ENCODE results near the gene KCNAB1.

The KCNAB1 gene

DNA sequence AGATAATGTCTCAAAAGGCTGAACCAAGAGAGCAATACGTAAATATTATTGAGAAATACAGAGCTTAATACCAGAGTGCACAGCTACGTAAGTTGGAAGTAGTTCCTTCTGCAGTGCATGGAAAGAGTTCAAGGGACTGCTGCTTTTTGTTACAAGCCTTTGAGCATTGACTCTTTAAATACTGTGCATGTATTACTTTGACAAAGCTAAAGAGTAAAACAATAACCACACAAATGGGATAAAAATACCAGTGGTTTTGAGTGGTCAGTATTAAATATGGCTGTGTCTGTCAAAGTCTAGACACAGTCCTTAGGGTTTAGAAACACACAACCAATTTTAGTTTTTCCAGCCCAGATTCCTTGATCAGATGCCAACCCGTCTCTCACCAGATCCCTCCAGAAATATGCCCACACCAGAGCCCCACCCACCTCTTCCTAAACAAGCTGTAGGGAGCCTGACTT is 372.5 kb downstream of the KCNAB1 start:
- Histone ChIP-seq H3K9me3 (ENCODE audit: control insufficient read depth, low read length) (no peaks in the 10 kb centered on the region), H3K27me3 (ENCODE audit: control insufficient read depth, insufficient read depth, low read length) (no peaks in the 10 kb centered on the region), H3K4me3 (ENCODE audit: low read length) (no peak overlapping the region), H3K36me3 (ENCODE audit: control insufficient read depth, insufficient read depth, low read length) (no peaks in the 10 kb centered on the region), H3K9ac (ENCODE audit: low read length) (no peak overlapping the region), H3K4me1 (ENCODE audit: control insufficient read depth, insufficient read depth, low read length) (no peaks in the 10 kb centered on the region)

DNA sequence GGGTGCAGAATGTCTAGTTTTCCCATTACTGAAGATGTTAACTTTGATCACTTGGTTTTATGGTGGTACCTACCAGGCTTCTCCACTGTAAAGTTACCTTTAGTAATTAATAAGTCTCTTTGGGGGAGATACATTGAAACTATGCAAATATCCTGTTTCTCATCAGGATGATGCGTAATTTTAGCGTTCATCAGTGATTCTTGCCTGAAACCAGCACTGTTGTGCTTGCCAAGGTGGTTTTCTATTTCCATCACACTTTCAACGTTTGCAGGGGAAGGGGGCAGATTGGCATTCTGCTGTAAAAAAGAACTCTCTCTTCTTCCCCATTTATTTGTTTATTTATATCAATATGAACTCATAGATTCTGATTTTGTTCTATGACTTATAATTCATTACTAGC is 373.5 kb downstream of the KCNAB1 start:
- no peaks in the 10 kb centered on the region for H3K4me1 ChIP-seq (ENCODE audit: control insufficient read depth, insufficient read depth, low read length)
- no peaks in the 10 kb centered on the region for H3K36me3 ChIP-seq (ENCODE audit: control insufficient read depth, insufficient read depth, low read length)
- H3K27me3 ChIP-seq (ENCODE audit: control insufficient read depth, insufficient read depth, low read length) = no peaks in the 10 kb centered on the region
- H3K4me3 ChIP-seq (ENCODE audit: low read length) = no peak overlapping the region
- no peak overlapping the region for H3K9ac ChIP-seq (ENCODE audit: low read length)
- no peaks in the 10 kb centered on the region for H3K9me3 ChIP-seq (ENCODE audit: control insufficient read depth, low read length)

DNA sequence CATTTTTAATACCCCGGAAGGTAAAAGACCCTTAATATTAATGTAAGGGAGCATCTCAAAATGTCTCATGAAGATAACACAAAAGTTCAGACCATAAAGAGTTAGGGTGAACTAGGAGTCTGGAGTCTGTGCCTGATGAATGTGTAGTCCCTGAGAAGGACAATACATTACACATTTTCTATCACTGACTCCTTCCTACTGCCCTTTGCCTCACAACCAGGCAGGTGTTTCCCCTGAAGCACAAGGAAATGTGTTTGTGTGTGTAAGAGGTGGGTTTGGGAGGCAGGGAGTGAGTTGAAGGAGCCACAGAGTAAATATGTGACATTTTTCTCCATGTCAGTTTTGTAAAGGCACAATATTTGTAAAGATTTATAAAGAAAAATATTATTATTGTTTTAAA is 375.4 kb downstream of the KCNAB1 start:
- Histone ChIP-seq H3K36me3 (ENCODE audit: control insufficient read depth, insufficient read depth, low read length) (no peaks in the 10 kb centered on the region), H3K27me3 (ENCODE audit: control insufficient read depth, insufficient read depth, low read length) (no peaks in the 10 kb centered on the region), H3K4me1 (ENCODE audit: control insufficient read depth, insufficient read depth, low read length) (no peaks in the 10 kb centered on the region), H3K4me3 (ENCODE audit: low read length) (no peak overlapping the region), H3K9ac (ENCODE audit: low read length) (no peak overlapping the region), H3K9me3 (ENCODE audit: control insufficient read depth, low read length) (no peaks in the 10 kb centered on the region)

DNA sequence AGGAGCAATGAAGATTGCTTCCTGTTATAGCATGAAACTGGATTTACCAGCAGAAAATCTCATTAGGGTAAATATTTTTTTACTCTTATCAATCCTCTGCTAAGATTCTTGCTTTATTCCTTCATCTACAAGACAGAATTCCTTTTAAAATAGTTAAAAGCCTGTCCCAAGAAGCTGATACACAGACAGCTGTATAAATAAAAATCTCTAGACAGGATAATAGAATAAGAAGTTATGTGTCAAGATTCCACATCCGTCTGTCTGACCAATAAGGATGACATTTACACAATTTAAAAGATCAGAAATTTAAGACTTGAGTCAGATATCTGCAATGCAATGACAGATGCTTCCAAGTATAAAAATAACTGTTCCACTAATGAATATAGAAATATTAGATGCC is 376.9 kb downstream of the KCNAB1 start:
- H3K4me3 ChIP-seq (ENCODE audit: low read length) = no peak overlapping the region
- H3K9ac ChIP-seq (ENCODE audit: low read length) = no peak overlapping the region
- no peaks in the 10 kb centered on the region for H3K9me3 ChIP-seq (ENCODE audit: control insufficient read depth, low read length)
- no peaks in the 10 kb centered on the region for H3K4me1 ChIP-seq (ENCODE audit: control insufficient read depth, insufficient read depth, low read length)
- H3K27me3 ChIP-seq (ENCODE audit: control insufficient read depth, insufficient read depth, low read length) = no peaks in the 10 kb centered on the region
- H3K36me3 ChIP-seq (ENCODE audit: control insufficient read depth, insufficient read depth, low read length) = no peaks in the 10 kb centered on the region

DNA sequence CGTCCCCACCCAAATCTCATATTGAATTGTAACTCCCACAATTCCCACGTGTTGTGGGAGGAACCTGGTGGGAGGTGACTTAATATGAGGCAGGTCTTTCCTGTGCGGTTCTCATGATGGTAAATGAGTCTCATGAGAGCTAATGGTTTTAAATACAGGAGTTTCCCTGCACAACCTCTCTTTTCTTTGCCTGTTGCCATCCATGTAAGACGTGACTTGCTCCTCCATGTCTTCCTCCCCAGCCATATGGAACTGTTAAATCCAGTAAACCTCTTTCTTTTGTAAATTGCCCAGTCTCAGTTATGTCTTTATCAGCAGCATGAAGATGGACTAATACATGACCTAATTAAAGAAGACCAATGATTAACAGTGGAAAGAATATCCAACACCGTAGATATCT is 377.9 kb downstream of the KCNAB1 start:
- Histone ChIP-seq H3K4me3 (ENCODE audit: low read length) (no peak overlapping the region), H3K4me1 (ENCODE audit: control insufficient read depth, insufficient read depth, low read length) (no peaks in the 10 kb centered on the region), H3K36me3 (ENCODE audit: control insufficient read depth, insufficient read depth, low read length) (no peaks in the 10 kb centered on the region), H3K9ac (ENCODE audit: low read length) (no peak overlapping the region), H3K27me3 (ENCODE audit: control insufficient read depth, insufficient read depth, low read length) (no peaks in the 10 kb centered on the region), H3K9me3 (ENCODE audit: control insufficient read depth, low read length) (no peaks in the 10 kb centered on the region)

DNA sequence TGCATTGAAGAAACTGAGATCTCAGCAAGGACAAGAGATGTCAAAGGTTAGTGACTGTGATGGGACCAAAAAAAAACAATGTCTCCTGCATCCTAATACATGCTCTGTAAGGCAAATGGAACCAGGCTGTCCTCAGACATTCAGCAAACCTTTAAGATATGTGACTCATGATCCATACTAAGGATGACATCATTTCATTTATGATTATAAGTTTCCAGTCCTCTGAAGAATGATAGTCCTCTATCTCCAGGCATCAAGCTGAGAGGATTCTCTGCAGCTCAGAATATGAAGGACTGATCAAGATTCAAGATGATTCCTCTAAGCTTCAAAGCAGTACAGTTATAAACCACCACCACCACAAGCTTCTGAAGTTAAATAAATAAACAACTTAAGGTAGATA is 386.9 kb downstream of the KCNAB1 start:
- no peaks in the 10 kb centered on the region for H3K27me3 ChIP-seq (ENCODE audit: control insufficient read depth, insufficient read depth, low read length)
- H3K36me3 ChIP-seq (ENCODE audit: control insufficient read depth, insufficient read depth, low read length) = no peaks in the 10 kb centered on the region
- H3K4me3 ChIP-seq (ENCODE audit: low read length) = no peak overlapping the region
- no peaks in the 10 kb centered on the region for H3K9me3 ChIP-seq (ENCODE audit: control insufficient read depth, low read length)
- no peaks in the 10 kb centered on the region for H3K4me1 ChIP-seq (ENCODE audit: control insufficient read depth, insufficient read depth, low read length)
- H3K9ac ChIP-seq (ENCODE audit: low read length) = no peak overlapping the region

DNA sequence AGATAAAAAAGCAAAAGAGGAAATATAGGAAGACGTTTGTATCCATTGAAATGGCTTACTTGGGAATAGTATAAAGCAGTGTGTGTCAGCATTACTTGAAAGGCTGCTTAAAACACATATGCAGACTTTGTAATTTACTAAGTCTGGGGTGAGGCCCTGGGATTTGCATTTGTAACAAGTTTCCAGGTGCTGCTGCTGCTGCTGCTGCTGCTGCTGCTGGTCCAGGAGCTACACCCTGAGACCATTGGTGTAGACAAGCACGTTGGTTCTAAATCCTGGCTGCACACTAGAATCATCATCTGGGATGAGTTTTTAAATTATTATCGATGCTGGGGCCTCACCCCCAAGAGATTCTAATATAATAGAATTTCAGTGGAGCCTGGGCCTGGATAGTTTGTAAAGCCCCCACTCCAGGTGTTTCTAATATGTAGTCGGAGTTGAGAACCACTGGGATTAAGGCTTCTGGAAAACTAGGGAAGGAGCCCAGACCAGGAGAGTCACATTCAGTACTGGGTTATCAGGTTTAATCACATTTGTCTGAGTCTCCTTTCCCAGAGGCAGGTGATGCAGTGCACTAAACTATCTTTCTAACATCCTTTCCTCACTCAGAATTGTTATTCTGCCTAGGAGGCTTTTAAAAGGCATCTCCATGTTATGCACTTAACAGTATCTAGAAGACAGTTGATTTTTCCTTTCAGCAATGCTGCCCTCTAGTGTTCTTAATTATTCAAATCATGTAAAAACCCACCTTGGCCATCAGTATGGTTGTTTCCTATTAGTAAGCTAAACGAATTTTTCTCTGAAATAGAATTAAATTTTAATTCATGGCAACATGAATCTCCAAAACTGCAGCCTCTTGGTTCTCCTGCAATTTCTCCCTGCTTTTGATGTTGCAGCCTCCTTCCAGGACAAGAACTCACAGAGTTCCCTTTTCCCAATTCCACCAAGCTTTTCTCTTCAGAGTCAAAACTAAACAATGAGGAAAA is 389.1 kb downstream of the KCNAB1 start:
- no peak overlapping the region for H3K4me3 ChIP-seq (ENCODE audit: low read length)
- no peak overlapping the region for H3K9ac ChIP-seq (ENCODE audit: low read length)
- H3K27me3 ChIP-seq (ENCODE audit: control insufficient read depth, insufficient read depth, low read length) = no peaks in the 10 kb centered on the region
- H3K9me3 ChIP-seq (ENCODE audit: control insufficient read depth, low read length) = no peaks in the 10 kb centered on the region
- H3K36me3 ChIP-seq (ENCODE audit: control insufficient read depth, insufficient read depth, low read length) = no peaks in the 10 kb centered on the region
- peaks cover 8% of the 10 kb centered on the region for H3K4me1 ChIP-seq (ENCODE audit: control insufficient read depth, insufficient read depth, low read length)

DNA sequence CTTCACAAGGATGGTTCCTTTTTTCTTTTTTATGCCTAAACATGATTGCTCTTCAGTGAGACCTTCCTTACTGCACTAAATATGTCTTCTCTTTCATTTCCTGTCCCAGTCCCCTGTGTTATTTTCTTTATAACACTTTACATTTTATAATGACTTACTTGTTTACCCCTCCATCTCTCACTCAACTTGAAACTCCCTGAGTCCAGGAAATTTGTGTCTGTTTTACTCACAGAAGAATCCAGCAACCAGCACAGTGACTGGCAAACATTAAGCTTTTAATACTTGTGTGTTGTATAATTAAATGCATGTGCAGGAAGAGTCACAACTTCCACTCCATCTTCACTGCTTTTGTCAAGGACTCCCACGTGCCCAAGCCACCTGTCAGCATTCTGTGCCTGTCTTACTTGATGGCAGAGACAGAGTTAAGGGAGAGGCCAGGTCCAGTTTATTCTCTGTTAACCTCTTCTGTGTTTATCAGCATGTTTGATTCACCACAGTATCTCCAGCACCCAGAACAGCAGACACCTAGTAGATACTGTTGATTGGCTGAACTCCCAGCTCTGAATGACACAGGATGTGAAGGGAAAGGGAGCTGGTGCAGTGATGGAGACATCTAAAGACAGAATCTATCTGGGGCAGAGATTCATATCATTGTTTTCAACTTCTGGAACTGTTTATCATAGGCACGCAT is 391.8 kb downstream of the KCNAB1 start:
- Histone ChIP-seq H3K4me3 (ENCODE audit: low read length) (no peak overlapping the region), H3K4me1 (ENCODE audit: control insufficient read depth, insufficient read depth, low read length) (peaks cover 8% of the 10 kb centered on the region), H3K36me3 (ENCODE audit: control insufficient read depth, insufficient read depth, low read length) (no peaks in the 10 kb centered on the region), H3K9me3 (ENCODE audit: control insufficient read depth, low read length) (no peaks in the 10 kb centered on the region), H3K27me3 (ENCODE audit: control insufficient read depth, insufficient read depth, low read length) (no peaks in the 10 kb centered on the region), H3K9ac (ENCODE audit: low read length) (no peak overlapping the region)

DNA sequence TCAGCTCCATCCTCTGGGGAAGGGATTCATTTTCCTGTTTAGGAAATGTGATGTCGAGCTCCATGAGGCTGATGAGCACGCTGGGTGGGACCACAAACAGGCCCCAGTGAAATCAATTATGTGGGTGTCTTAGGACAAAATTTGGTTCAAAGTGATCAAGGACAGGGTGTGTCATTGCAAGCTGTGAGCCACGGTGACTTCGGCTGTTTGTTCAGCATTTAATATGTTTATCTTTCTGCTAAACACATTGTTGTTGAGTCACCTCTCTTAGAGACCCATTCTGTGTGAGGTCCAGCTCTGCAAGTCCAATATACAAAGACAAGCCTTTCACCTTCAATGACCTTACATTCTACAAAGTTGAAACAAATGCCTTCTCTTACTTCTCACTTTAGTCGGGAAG is 393.2 kb downstream of the KCNAB1 start:
- Histone ChIP-seq H3K4me1 (ENCODE audit: control insufficient read depth, insufficient read depth, low read length) (peaks cover 8% of the 10 kb centered on the region), H3K9me3 (ENCODE audit: control insufficient read depth, low read length) (no peaks in the 10 kb centered on the region), H3K36me3 (ENCODE audit: control insufficient read depth, insufficient read depth, low read length) (no peaks in the 10 kb centered on the region), H3K4me3 (ENCODE audit: low read length) (no peak overlapping the region), H3K27me3 (ENCODE audit: control insufficient read depth, insufficient read depth, low read length) (no peaks in the 10 kb centered on the region), H3K9ac (ENCODE audit: low read length) (no peak overlapping the region)

DNA sequence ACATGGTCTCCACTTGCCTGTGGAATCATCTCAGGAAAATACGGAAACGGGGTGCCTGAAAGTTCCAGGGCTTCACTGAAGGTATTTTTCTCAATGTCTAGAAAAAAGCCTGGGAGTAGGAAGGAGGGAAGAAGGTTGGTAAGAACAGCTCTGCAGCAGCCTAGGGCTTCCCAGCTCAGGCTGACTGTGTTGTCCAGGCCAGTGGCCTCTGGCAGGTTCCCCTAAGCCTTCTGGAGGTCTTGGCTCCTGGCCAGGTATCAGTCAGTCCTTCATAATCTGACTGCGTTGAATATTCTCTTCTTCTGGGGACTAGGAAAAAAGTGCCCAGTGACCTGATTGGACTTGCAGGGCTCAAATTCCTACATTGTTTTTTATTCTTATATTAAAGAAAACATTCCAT is 395.9 kb downstream of the KCNAB1 start:
- H3K4me1 ChIP-seq (ENCODE audit: control insufficient read depth, insufficient read depth, low read length) = peaks cover 8% of the 10 kb centered on the region
- H3K9me3 ChIP-seq (ENCODE audit: control insufficient read depth, low read length) = no peaks in the 10 kb centered on the region
- no peak overlapping the region for H3K9ac ChIP-seq (ENCODE audit: low read length)
- H3K27me3 ChIP-seq (ENCODE audit: control insufficient read depth, insufficient read depth, low read length) = no peaks in the 10 kb centered on the region
- H3K36me3 ChIP-seq (ENCODE audit: control insufficient read depth, insufficient read depth, low read length) = no peaks in the 10 kb centered on the region
- H3K4me3 ChIP-seq (ENCODE audit: low read length) = no peak overlapping the region

DNA sequence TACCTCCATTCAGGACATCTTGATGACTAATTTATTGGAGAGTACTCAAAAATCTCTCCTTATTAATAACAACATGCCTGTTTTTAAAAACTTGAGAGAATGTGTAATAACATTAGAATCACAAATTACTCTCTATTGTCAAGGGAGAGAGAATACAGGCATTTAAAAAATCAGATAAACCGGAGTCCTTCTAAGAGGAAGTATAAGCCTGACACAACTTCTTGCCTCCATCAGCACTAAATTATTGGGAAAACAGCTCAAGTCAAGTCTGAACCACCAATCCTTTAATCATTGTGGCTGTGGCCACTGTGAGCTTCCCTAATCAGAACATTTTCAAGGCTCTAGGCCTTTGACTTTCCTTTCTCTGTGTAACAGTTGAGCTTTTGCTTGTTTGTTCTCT is 396.6 kb downstream of the KCNAB1 start:
- no peak overlapping the region for H3K4me3 ChIP-seq (ENCODE audit: low read length)
- H3K36me3 ChIP-seq (ENCODE audit: control insufficient read depth, insufficient read depth, low read length) = no peaks in the 10 kb centered on the region
- no peaks in the 10 kb centered on the region for H3K27me3 ChIP-seq (ENCODE audit: control insufficient read depth, insufficient read depth, low read length)
- H3K9ac ChIP-seq (ENCODE audit: low read length) = no peak overlapping the region
- peaks cover 8% of the 10 kb centered on the region for H3K4me1 ChIP-seq (ENCODE audit: control insufficient read depth, insufficient read depth, low read length)
- H3K9me3 ChIP-seq (ENCODE audit: control insufficient read depth, low read length) = no peaks in the 10 kb centered on the region

DNA sequence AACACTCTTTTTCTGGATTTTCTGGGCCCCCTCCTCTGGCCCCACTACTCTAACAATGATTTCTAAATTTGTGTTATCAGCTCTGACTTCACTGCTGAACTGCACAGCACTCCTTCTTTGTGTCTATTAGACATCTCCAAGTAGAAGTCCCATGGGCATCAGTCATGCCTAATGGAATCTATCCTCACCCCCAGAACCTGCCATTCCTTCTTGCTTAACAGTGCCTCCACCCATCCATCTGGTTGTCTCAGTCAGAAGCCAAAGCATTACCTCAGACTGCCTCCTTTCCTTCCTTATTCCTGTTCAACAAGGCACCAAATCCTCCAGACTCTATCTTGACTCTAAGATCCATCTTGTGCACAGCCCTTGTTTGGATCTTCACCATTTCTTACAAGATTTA is 398.3 kb downstream of the KCNAB1 start:
- H3K4me1 ChIP-seq (ENCODE audit: control insufficient read depth, insufficient read depth, low read length) = peaks cover 3% of the 10 kb centered on the region
- H3K4me3 ChIP-seq (ENCODE audit: low read length) = no peak overlapping the region
- no peak overlapping the region for H3K9ac ChIP-seq (ENCODE audit: low read length)
- no peaks in the 10 kb centered on the region for H3K9me3 ChIP-seq (ENCODE audit: control insufficient read depth, low read length)
- no peaks in the 10 kb centered on the region for H3K27me3 ChIP-seq (ENCODE audit: control insufficient read depth, insufficient read depth, low read length)
- no peaks in the 10 kb centered on the region for H3K36me3 ChIP-seq (ENCODE audit: control insufficient read depth, insufficient read depth, low read length)

Measured in mucosa of stomach (tissue), 1 donor.